ENCODE data around the gene EMSY. TPM values are rescaled to one million over a fixed set of nuclear protein-coding genes. Genes with fewer than 3 reads are reported as not detected.

Gene EMSY
- total and polyA plus RNA-seq, 11 donors, result 5.8 to 37.6 (median 16.6) TPM

DNA sequence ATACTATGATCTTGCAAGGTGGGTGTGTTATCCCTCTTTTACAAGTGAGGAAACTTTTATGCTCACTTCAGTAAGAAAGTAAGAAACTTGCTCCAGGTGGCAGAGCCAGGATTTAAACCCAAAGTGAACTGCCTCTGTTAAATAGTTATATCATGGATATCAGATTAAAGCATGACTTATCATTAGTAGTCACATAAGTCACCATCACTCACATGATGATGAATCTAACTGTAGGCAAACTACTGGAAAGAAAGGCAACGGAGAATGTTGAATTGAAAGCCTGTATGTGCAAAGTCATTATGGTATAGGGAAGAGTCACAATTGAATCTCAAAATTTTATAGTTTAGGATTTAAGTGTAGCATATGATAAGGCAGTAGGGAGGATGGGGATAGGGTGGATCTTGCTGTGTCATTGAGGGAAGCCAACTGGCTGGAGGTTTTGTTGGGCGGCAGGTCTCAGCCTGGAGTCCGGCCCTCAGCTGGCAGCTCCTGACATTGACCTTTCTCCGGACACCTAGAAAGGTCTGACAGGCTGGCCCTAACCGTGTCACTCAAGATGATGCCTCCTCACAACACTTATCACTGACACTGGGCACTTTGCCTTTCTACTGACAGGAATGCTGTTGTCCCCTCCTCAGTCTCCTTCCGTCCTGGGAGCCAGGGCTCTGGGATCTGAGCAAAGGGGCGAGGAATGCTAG lies 98.3 kb downstream of the EMSY start:
- Histone ChIP-seq H3K4me1 (peaks cover 0 to 8% (median 0%) of the 10 kb centered on the region in 12 donors), H3K27ac (no peak overlapping the region), H3K4me3 (no peak overlapping the region), H3K27me3 (no peaks in the 10 kb centered on the region), H3K9me3 (no peaks in the 10 kb centered on the region), H3K36me3 (peaks cover 0 to 98% (median 89%) of the 10 kb centered on the region in 9 donors)
- 65 to 73% (median 68%) methylated on average over 6 to 7 of the region's 7 CpGs for WGBS, 4 donors
- TF ChIP-seq POLR2A (IDR thresholded peaks at IDR 0.05), result no peak
- TF ChIP-seq, protein P1, sequence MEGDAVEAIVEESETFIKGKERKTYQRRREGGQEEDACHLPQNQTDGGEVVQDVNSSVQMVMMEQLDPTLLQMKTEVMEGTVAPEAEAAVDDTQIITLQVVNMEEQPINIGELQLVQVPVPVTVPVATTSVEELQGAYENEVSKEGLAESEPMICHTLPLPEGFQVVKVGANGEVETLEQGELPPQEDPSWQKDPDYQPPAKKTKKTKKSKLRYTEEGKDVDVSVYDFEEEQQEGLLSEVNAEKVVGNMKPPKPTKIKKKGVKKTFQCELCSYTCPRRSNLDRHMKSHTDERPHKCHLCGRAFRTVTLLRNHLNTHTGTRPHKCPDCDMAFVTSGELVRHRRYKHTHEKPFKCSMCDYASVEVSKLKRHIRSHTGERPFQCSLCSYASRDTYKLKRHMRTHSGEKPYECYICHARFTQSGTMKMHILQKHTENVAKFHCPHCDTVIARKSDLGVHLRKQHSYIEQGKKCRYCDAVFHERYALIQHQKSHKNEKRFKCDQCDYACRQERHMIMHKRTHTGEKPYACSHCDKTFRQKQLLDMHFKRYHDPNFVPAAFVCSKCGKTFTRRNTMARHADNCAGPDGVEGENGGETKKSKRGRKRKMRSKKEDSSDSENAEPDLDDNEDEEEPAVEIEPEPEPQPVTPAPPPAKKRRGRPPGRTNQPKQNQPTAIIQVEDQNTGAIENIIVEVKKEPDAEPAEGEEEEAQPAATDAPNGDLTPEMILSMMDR (IDR thresholded peaks at IDR 0.05), result no peak
- DNase-seq (peak in 2 of 5 donors; percentile 47 to 54), ATAC-seq (peak; percentile 37 to 93 (median 75))
- intact Hi-C loops (cut with DNase I), result no loop called here

DNA sequence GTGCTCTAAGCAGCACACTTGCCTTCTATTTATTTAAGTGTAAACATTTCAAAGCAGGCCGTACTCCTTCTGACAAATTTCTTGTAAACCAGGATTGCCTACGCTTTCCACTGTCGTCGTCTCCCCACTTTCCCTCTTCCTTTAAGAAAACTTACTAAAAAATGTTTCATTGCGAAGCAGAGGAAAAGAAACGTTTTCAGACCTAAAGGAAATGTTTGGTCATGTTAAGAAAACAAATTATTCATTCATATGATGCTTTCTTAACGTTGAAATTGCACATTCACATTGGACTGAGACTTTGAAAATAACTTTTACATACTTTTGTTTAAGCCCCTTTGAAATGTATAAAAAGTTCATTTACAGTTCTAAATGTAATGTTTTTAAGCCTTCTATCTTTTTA lies 106.0 kb downstream of the EMSY start:
- TF ChIP-seq, protein P1 (IDR thresholded peaks at IDR 0.05), result no peak
- TF ChIP-seq POLR2A (IDR thresholded peaks at IDR 0.05), result no peak
- ATAC-seq, result no peak
- Histone ChIP-seq H3K36me3 (peaks cover 0 to 52% (median 31%) of the 10 kb centered on the region in 9 donors), H3K4me3 (no peak overlapping the region), H3K9me3 (no peaks in the 10 kb centered on the region), H3K27ac (no peak overlapping the region), H3K27me3 (no peaks in the 10 kb centered on the region), H3K4me1 (peaks cover 0 to 8% (median 0%) of the 10 kb centered on the region in 12 donors)
- no peak for DNase-seq
- intact Hi-C loops (cut with DNase I), result loop anchor here in 8 of 10 donors (1.0 to 5.0 kb wide), 5 partner anchors 127 to 132 kb away; no protein-coding TSS in a partner anchor
- 72 to 86% (median 80%) methylated on average over 7 of the region's 7 CpGs for WGBS, 4 donors

DNA sequence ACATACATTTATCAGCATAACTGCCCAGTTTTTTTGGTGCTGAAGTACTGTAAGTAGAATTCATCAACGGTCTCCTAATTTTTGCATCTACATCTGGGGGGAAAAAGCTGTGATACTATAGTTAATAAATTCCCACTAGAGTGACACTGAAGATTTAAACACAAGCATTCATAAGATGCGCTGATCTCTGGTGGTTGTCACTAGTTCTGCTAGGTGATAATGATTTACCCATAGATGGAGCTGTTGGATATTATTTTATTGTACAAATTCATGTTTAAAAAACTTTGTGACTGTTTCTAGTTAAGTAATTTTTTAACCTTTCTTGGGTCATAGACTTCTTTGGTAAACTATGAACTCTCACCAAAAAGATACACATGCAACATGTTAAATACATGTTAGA lies 106.6 kb downstream of the EMSY start:
- Histone ChIP-seq H3K27ac (no peak overlapping the region), H3K4me3 (no peak overlapping the region), H3K27me3 (no peaks in the 10 kb centered on the region), H3K4me1 (peaks cover 0 to 8% (median 0%) of the 10 kb centered on the region in 12 donors), H3K9me3 (no peaks in the 10 kb centered on the region), H3K36me3 (peaks cover 0 to 46% (median 25%) of the 10 kb centered on the region in 9 donors)
- no peak for ATAC-seq
- 72 to 76% (median 74%) methylated on average over 2 of the region's 2 CpGs for WGBS, 4 donors
- no peak for TF ChIP-seq POLR2A (IDR thresholded peaks at IDR 0.05)
- TF ChIP-seq, protein P1 (IDR thresholded peaks at IDR 0.05), result peak in 11 of 12 donors; percentile 14 to 58 (median 44)
- intact Hi-C loops (cut with DNase I), result loop anchor here in 8 of 10 donors (1.0 to 5.0 kb wide), 5 partner anchors 126 to 131 kb away; no protein-coding TSS in a partner anchor
- no peak for DNase-seq

DNA sequence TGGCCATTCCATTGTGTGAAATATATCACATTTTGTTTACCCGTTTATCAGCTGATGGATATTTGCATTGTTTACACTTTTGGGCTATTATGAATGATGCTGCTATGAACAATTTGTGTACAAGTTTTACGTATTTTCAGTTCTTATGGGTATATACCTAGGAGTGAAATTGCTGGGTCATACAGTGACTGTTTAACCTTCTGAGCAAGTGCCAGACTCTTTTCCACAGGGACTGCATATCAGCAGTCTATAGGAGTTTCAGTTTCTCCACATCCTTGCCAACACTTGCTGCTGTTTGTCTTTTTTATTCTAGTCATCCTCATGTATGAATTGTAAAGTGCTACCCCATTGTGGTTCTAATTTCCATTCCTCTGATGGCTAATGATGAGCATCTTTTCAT lies 108.2 kb downstream of the EMSY start:
- H3K9me3 ChIP-seq, result no peaks in the 10 kb centered on the region
- WGBS, 4 donors, result 96 to 100% (median 98%) methylated on average over 2 of the region's 2 CpGs
- intact Hi-C loops (cut with DNase I), result loop anchor here in 5 of 10 donors (1.0 to 5.0 kb wide), 3 partner anchors 124 to 129 kb away; no protein-coding TSS in a partner anchor
- no peaks in the 10 kb centered on the region for H3K27me3 ChIP-seq
- peaks cover 0 to 30% (median 13%) of the 10 kb centered on the region in 9 donors for H3K36me3 ChIP-seq
- peaks cover 0 to 8% (median 0%) of the 10 kb centered on the region in 12 donors for H3K4me1 ChIP-seq
- ATAC-seq (no peak), DNase-seq (no peak)
- no peak overlapping the region for H3K4me3 ChIP-seq
- no peak overlapping the region for H3K27ac ChIP-seq
- no peak for TF ChIP-seq POLR2A (IDR thresholded peaks at IDR 0.05)
- TF ChIP-seq, protein P1 (IDR thresholded peaks at IDR 0.05), result no peak
